ENCODE data around the gene IL9R.
"Not testable (repeated sequence)": the region's sequence is repeated elsewhere in the genome, so short reads cannot be mapped to it uniquely, and the experiment has no call there.

Gene IL9R

GRCh38 chrX:155993421-155993820, 4.1 kb upstream of the IL9R start:
- Histone ChIP-seq H3K27me3 (replicated peaks; ENCODE audit: control insufficient read depth, insufficient read depth, low read length, poor library complexity, severe bottlenecking) (no peaks in the 10 kb centered on the region), H3K27ac (ENCODE audit: insufficient read depth, low read length, poor library complexity, severe bottlenecking) (no peak overlapping the region), H3K4me3 (ENCODE audit: insufficient read depth, low read depth, low read length, poor library complexity, severe bottlenecking) (no peak overlapping the region), H3K9me3 (ENCODE audit: control insufficient read depth, low read length) (no peaks in the 10 kb centered on the region), H3K4me1 (ENCODE audit: control insufficient read depth, insufficient read depth, low read length, poor library complexity, severe bottlenecking) (peaks cover 2% of the 10 kb centered on the region), H3K36me3 (ENCODE audit: control insufficient read depth, insufficient read depth, low read length) (no peaks in the 10 kb centered on the region)
- no peak for DNase-seq

GRCh38 chrX:155995321-155995875, 2.1 kb upstream of the IL9R start:
- H3K36me3 ChIP-seq (ENCODE audit: control insufficient read depth, insufficient read depth, low read length), result no peaks in the 10 kb centered on the region
- no peaks in the 10 kb centered on the region for H3K27me3 ChIP-seq (replicated peaks; ENCODE audit: control insufficient read depth, insufficient read depth, low read length, poor library complexity, severe bottlenecking)

GRCh38 chrX:155998116-155998515, 620 bp downstream of the IL9R start:
- H3K27me3 ChIP-seq (replicated peaks; ENCODE audit: control insufficient read depth, insufficient read depth, low read length, poor library complexity, severe bottlenecking), result no peaks in the 10 kb centered on the region

More at GRCh38 chrX:155995321-155995875, 2.1 kb upstream of the IL9R start:
- Histone ChIP-seq H3K4me3 (ENCODE audit: insufficient read depth, low read depth, low read length, poor library complexity, severe bottlenecking) (no peak overlapping the region), H3K4me1 (ENCODE audit: control insufficient read depth, insufficient read depth, low read length, poor library complexity, severe bottlenecking) (peaks cover 2% of the 10 kb centered on the region), H3K27ac (ENCODE audit: insufficient read depth, low read length, poor library complexity, severe bottlenecking) (no peak overlapping the region), H3K9me3 (ENCODE audit: control insufficient read depth, low read length) (no peaks in the 10 kb centered on the region)
- no peak for DNase-seq

GRCh38 chrX:155998761-155999510, 1.4 kb downstream of the IL9R start:
- H3K27ac ChIP-seq (ENCODE audit: insufficient read depth, low read length, poor library complexity, severe bottlenecking), result peak overlapping the region; percentile 18
- no peaks in the 10 kb centered on the region for H3K9me3 ChIP-seq (ENCODE audit: control insufficient read depth, low read length)
- DNase-seq, result no peak

More at GRCh38 chrX:155998116-155998515, 620 bp downstream of the IL9R start:
- Histone ChIP-seq H3K4me1 (ENCODE audit: control insufficient read depth, insufficient read depth, low read length, poor library complexity, severe bottlenecking) (peaks cover 2% of the 10 kb centered on the region), H3K9me3 (ENCODE audit: control insufficient read depth, low read length) (no peaks in the 10 kb centered on the region), H3K4me3 (ENCODE audit: insufficient read depth, low read depth, low read length, poor library complexity, severe bottlenecking) (no peak overlapping the region), H3K36me3 (ENCODE audit: control insufficient read depth, insufficient read depth, low read length) (no peaks in the 10 kb centered on the region), H3K27ac (ENCODE audit: insufficient read depth, low read length, poor library complexity, severe bottlenecking) (peak overlapping the region; percentile 25)
- DNase-seq, result no peak

GRCh38 chrX:155999751-156000150, 2.3 kb downstream of the IL9R start:
- DNase-seq; H3K4me1 ChIP-seq (ENCODE audit: control insufficient read depth, insufficient read depth, low read length, poor library complexity, severe bottlenecking); H3K9me3 ChIP-seq (ENCODE audit: control insufficient read depth, low read length); H3K27me3 ChIP-seq (replicated peaks; ENCODE audit: control insufficient read depth, insufficient read depth, low read length, poor library complexity, severe bottlenecking); H3K4me3 ChIP-seq (ENCODE audit: insufficient read depth, low read depth, low read length, poor library complexity, severe bottlenecking); H3K36me3 ChIP-seq (ENCODE audit: control insufficient read depth, insufficient read depth, low read length): not testable (repeated sequence)
- H3K27ac ChIP-seq (ENCODE audit: insufficient read depth, low read length, poor library complexity, severe bottlenecking), result peak overlapping the region; percentile 14

More at GRCh38 chrX:155998761-155999510, 1.4 kb downstream of the IL9R start:
- no peaks in the 10 kb centered on the region for H3K36me3 ChIP-seq (ENCODE audit: control insufficient read depth, insufficient read depth, low read length)
- no peaks in the 10 kb centered on the region for H3K27me3 ChIP-seq (replicated peaks; ENCODE audit: control insufficient read depth, insufficient read depth, low read length, poor library complexity, severe bottlenecking)
- no peak overlapping the region for H3K4me3 ChIP-seq (ENCODE audit: insufficient read depth, low read depth, low read length, poor library complexity, severe bottlenecking)
- peaks cover 2% of the 10 kb centered on the region for H3K4me1 ChIP-seq (ENCODE audit: control insufficient read depth, insufficient read depth, low read length, poor library complexity, severe bottlenecking)

GRCh38 chrX:156000361-156000926, 2.9 kb downstream of the IL9R start:
- H3K27me3 ChIP-seq (replicated peaks; ENCODE audit: control insufficient read depth, insufficient read depth, low read length, poor library complexity, severe bottlenecking), result no peaks in the 10 kb centered on the region
- peaks cover 2% of the 10 kb centered on the region for H3K4me1 ChIP-seq (ENCODE audit: control insufficient read depth, insufficient read depth, low read length, poor library complexity, severe bottlenecking)
- H3K9me3 ChIP-seq (ENCODE audit: control insufficient read depth, low read length), result no peaks in the 10 kb centered on the region
- H3K27ac ChIP-seq (ENCODE audit: insufficient read depth, low read length, poor library complexity, severe bottlenecking), result no peak overlapping the region
- no peaks in the 10 kb centered on the region for H3K36me3 ChIP-seq (ENCODE audit: control insufficient read depth, insufficient read depth, low read length)
- no peak for DNase-seq
- no peak overlapping the region for H3K4me3 ChIP-seq (ENCODE audit: insufficient read depth, low read depth, low read length, poor library complexity, severe bottlenecking)

GRCh38 chrX:156001001-156001666, 3.6 kb downstream of the IL9R start:
- Histone ChIP-seq H3K4me1 (ENCODE audit: control insufficient read depth, insufficient read depth, low read length, poor library complexity, severe bottlenecking) (peaks cover 2% of the 10 kb centered on the region), H3K36me3 (ENCODE audit: control insufficient read depth, insufficient read depth, low read length) (no peaks in the 10 kb centered on the region), H3K27me3 (replicated peaks; ENCODE audit: control insufficient read depth, insufficient read depth, low read length, poor library complexity, severe bottlenecking) (no peaks in the 10 kb centered on the region), H3K9me3 (ENCODE audit: control insufficient read depth, low read length) (no peaks in the 10 kb centered on the region), H3K4me3 (ENCODE audit: insufficient read depth, low read depth, low read length, poor library complexity, severe bottlenecking) (no peak overlapping the region), H3K27ac (ENCODE audit: insufficient read depth, low read length, poor library complexity, severe bottlenecking) (no peak overlapping the region)
- DNase-seq, result no peak

GRCh38 chrX:156001667-156002021, 4.1 kb downstream of the IL9R start:
- H3K4me3 ChIP-seq (ENCODE audit: insufficient read depth, low read depth, low read length, poor library complexity, severe bottlenecking), result no peak overlapping the region
- H3K27ac ChIP-seq (ENCODE audit: insufficient read depth, low read length, poor library complexity, severe bottlenecking), result no peak overlapping the region
- H3K27me3 ChIP-seq (replicated peaks; ENCODE audit: control insufficient read depth, insufficient read depth, low read length, poor library complexity, severe bottlenecking), result no peaks in the 10 kb centered on the region
- no peaks in the 10 kb centered on the region for H3K9me3 ChIP-seq (ENCODE audit: control insufficient read depth, low read length)
- DNase-seq, result no peak
- H3K4me1 ChIP-seq (ENCODE audit: control insufficient read depth, insufficient read depth, low read length, poor library complexity, severe bottlenecking), result peaks cover 2% of the 10 kb centered on the region
- no peaks in the 10 kb centered on the region for H3K36me3 ChIP-seq (ENCODE audit: control insufficient read depth, insufficient read depth, low read length)

- Histone ChIP-seq H3K4me1 (ENCODE audit: control insufficient read depth, insufficient read depth, low read length, poor library complexity, severe bottlenecking) (no peaks in the 10 kb centered on the region), H3K27me3 (replicated peaks; ENCODE audit: control insufficient read depth, insufficient read depth, low read length, poor library complexity, severe bottlenecking) (no peaks in the 10 kb centered on the region), H3K4me3 (ENCODE audit: insufficient read depth, low read depth, low read length, poor library complexity, severe bottlenecking) (no peak overlapping the region), H3K9me3 (ENCODE audit: control insufficient read depth, low read length) (no peaks in the 10 kb centered on the region), H3K36me3 (ENCODE audit: control insufficient read depth, insufficient read depth, low read length) (no peaks in the 10 kb centered on the region), H3K27ac (ENCODE audit: insufficient read depth, low read length, poor library complexity, severe bottlenecking) (no peak overlapping the region)
- no peak for DNase-seq
These were observed 5.0 kb downstream of the IL9R start for GRCh38 chrX:156002507-156002906.

Data from effector memory CD4-positive, alpha-beta T cell (primary cell).